HL-60 (cell line): ENCODE results near the gene GRK7.
A peak's percentile ranks its signal among the peaks of the same experiment; 100 is the strongest.
"Not testable (repeated sequence)": the region's sequence is repeated elsewhere in the genome, so short reads cannot be mapped to it uniquely, and the experiment has no call there.

Experiments
- DNase-seq, 2 experiments: peaks; one replicate each; pipeline ENCODE4 v3.0.0-alpha.2; 2010 to 2020; ENCODE audit warnings: low read depth in 1 of 2, low spot score in 1 of 2
- H3K27ac ChIP-seq: fragments of 250-450 bp; sonication (Bioruptor Pico); replicated peaks from 2 replicates; pipeline ENCODE4 v1.5.1; 2020; ENCODE audit warnings: mild to moderate bottlenecking, moderate library complexity
- H3K27me3 ChIP-seq: fragments of 250-450 bp; sonication (Bioruptor Pico); 2 replicates; pipeline ENCODE4 v1.5.1; 2021; ENCODE audit warnings: mild to moderate bottlenecking, moderate library complexity; ENCODE audit not compliant: insufficient read depth, poor library complexity, severe bottlenecking
- H3K4me3 ChIP-seq: replicated peaks from 2 replicates; pipeline ENCODE4 v1.5.1; 2011; ENCODE audit warnings: mild to moderate bottlenecking, control low read depth, low read length; ENCODE audit not compliant: insufficient read depth
- CTCF ChIP-seq: IDR thresholded peaks from one replicate; pipeline ENCODE4 v1.5.1; 2011; ENCODE audit warnings: low read length, control low read depth, inconsistent platforms; ENCODE audit not compliant: insufficient read depth
- GABPA ChIP-seq: IDR thresholded peaks from 2 replicates; pipeline ENCODE4 v1.6.1; 2012; ENCODE audit warnings: low read depth
- POLR2AphosphoS5 ChIP-seq: IDR thresholded peaks from 2 replicates; pipeline ENCODE4 v1.6.1; 2012; ENCODE audit warnings: low read depth
- REST ChIP-seq: IDR thresholded peaks from 2 replicates; pipeline ENCODE4 v1.6.1; 2012; ENCODE audit warnings: low read depth; ENCODE audit not compliant: insufficient replicate concordance
- SPI1 ChIP-seq: IDR thresholded peaks from 2 replicates; pipeline ENCODE4 v1.6.1; 2012; ENCODE audit warnings: low read depth, mild to moderate bottlenecking, borderline replicate concordance

The GRK7 gene

GRCh38 chr3:141797819-141798447, 34.7 kb downstream of the GRK7 start:
- DNase-seq = no peak
- Histone ChIP-seq H3K27me3 (no peaks in the 10 kb centered on the region), H3K27ac (peak overlapping the region; percentile 86), H3K4me3 (peak overlapping the region; percentile 24; the same call in 1 of the 2 replicates)
- TF ChIP-seq CTCF = no peak
- no peak for TF ChIP-seq REST
- no peak for TF ChIP-seq SPI1

GRCh38 chr3:141798448-141798845, 35.2 kb downstream of the GRK7 start:
- H3K27ac ChIP-seq = no peak overlapping the region

DNA sequence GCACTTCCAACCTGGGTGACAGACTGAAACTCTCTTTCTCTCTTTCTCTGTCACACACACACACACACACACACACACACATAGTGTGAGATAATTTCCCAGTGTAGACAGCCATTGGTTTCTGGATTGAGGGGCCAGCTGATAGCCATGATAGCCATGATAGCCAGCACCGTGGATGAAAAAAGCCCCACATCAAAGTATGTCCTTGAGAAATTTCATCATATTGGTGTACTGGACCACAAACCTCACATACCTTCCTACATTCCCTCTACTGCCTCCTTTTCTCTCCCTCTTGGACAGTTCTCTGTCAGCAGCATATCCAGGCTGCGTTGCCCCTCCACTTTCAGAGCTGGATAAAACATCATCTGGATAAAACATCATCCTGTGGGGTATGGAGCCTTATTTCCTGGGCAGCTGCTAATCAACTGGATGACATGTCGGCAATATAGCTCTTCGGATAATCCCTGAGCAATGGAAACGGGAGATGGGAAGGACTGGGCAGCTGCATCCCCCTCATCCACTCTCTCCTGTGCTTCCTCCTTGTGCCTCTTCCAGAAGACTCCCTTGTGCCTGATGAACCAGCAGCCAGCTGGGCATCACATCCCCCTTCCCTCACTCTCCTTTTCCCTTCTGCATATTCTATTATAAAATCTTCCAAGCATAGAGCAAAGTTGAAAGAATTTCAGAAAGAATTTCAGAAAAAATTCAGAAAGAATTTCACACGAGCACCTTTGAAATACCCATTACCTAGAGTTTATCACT, 39.3 kb downstream of the GRK7 start:
- Histone ChIP-seq H3K27ac (no peak overlapping the region), H3K4me3 (no peak overlapping the region), H3K27me3 (no peaks in the 10 kb centered on the region)
- no peak for DNase-seq
- TF ChIP-seq GABPA (no peak), CTCF (no peak), SPI1 (no peak), POLR2AphosphoS5 (no peak), REST (no peak)

More at GRCh38 chr3:141798448-141798845, 35.2 kb downstream of the GRK7 start:
- no peaks in the 10 kb centered on the region for H3K27me3 ChIP-seq
- no peak for DNase-seq
- no peak for TF ChIP-seq SPI1
- H3K4me3 ChIP-seq = no peak overlapping the region

GRCh38 chr3:141803538-141803937, 40.3 kb downstream of the GRK7 start:
- not testable (repeated sequence) for H3K27me3 ChIP-seq, H3K27ac ChIP-seq, H3K4me3 ChIP-seq, DNase-seq

DNA sequence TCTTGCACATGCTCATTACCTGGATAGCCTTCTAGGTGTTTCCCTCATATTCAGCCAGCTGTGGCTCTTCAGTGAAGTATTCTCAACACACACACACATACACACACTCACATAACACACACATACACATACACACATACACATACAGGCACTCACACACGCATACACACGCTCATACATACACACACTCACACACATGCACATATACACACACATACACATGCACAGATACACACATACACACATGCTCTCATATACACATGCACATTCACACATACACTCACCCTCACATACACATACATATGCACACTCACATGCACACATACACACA, 41.2 kb downstream of the GRK7 start:
- DNase-seq = no peak
- Histone ChIP-seq H3K4me3 (no peak overlapping the region), H3K27ac (no peak overlapping the region), H3K27me3 (no peaks in the 10 kb centered on the region)
- no peak for TF ChIP-seq POLR2AphosphoS5
- TF ChIP-seq CTCF = no peak
- TF ChIP-seq REST = no peak
- no peak for TF ChIP-seq SPI1
- no peak for TF ChIP-seq GABPA
